Loucy (cell line): Measurements from ENCODE around the gene PNMA3.

Source experiments
- EZH2phosphoT487 ChIP-seq: fragments of 200-600 bp; IDR thresholded peaks from 2 replicates; pipeline ENCODE4 v1.6.1; 2018; ENCODE audit warnings: antibody characterized with exemption, mild to moderate bottlenecking, moderate library complexity, borderline replicate concordance
- TF ChIP-seq, protein P1 (sequence below): fragments of 200-600 bp; sonication (generic); conservative IDR thresholded peaks from 2 replicates; pipeline ENCODE4 v1.5.1; 2014; ENCODE audit warnings: mild to moderate bottlenecking, antibody characterized with exemption, low read length

DNA sequence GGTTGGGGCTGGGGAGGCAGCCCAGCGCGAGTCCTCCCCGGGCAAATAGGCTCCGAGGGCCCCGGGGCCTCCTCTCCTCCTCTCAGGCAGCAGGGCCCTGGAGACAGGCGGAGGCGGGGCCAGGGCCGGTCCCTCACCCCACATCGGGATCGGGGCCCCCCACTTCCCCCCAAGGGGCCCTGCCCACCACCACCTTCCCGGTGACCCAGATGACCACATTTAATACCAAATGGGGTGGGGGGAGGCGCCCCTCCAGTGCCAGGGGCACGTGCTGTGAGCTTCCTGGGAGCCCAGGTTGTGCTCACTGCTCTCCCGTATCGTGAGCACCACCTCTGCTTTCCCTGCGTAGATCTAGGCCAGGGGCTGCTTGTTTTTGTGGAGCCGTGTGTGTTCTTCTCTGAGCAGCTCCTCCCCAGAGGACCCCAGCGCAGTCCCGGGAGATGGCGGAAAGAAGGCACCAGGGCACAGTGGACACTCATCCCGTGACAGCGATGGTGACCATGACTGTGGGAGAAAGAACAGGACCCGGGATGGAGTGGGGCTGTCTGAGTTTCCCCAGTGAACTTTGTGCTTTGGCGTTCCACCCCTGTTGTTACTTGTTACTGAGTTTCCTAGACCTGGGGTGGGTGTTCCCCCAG lies 18.1 kb downstream of the PNMA3 start:
- TF ChIP-seq, protein P1, sequence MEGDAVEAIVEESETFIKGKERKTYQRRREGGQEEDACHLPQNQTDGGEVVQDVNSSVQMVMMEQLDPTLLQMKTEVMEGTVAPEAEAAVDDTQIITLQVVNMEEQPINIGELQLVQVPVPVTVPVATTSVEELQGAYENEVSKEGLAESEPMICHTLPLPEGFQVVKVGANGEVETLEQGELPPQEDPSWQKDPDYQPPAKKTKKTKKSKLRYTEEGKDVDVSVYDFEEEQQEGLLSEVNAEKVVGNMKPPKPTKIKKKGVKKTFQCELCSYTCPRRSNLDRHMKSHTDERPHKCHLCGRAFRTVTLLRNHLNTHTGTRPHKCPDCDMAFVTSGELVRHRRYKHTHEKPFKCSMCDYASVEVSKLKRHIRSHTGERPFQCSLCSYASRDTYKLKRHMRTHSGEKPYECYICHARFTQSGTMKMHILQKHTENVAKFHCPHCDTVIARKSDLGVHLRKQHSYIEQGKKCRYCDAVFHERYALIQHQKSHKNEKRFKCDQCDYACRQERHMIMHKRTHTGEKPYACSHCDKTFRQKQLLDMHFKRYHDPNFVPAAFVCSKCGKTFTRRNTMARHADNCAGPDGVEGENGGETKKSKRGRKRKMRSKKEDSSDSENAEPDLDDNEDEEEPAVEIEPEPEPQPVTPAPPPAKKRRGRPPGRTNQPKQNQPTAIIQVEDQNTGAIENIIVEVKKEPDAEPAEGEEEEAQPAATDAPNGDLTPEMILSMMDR, result no peak
- TF ChIP-seq EZH2phosphoT487, result no peak
